AG04449 (cell line): ENCODE measurements around the gene EVA1C.

Experiments
- CTCF ChIA-PET: fragments of 350-600 bp; formaldehyde crosslinking; extraction: SDS; loops from one replicate; lab custom pipeline; 2021; ENCODE audit warnings: antibody characterized with exemption; lab: Yijun Ruan, JAX
- POLR2A ChIA-PET: fragments of 400-600, 350-600 bp; formaldehyde crosslinking; extraction: SDS; loops from one replicate; lab custom pipeline; 2020; ENCODE audit warnings: antibody characterized with exemption, inconsistent platforms; lab: Yijun Ruan, JAX
- DNase-seq: peaks from one replicate; pipeline ENCODE4 v3.0.0-alpha.2; 2010; ENCODE audit warnings: low read depth, low spot score
- H3K4me3 ChIP-seq: 2 replicates; pipeline ENCODE4 v1.5.1; 2011; ENCODE audit warnings: low read depth, mild to moderate bottlenecking, control low read depth, low read length
- TF ChIP-seq, protein P1 (sequence below): IDR thresholded peaks from one replicate; pipeline ENCODE4 v1.5.1; 2011; ENCODE audit warnings: mild to moderate bottlenecking, moderate library complexity, low read length, control low read depth, inconsistent platforms; ENCODE audit not compliant: insufficient read depth; ENCODE audit errors: missing control alignments

EVA1C gene

DNA sequence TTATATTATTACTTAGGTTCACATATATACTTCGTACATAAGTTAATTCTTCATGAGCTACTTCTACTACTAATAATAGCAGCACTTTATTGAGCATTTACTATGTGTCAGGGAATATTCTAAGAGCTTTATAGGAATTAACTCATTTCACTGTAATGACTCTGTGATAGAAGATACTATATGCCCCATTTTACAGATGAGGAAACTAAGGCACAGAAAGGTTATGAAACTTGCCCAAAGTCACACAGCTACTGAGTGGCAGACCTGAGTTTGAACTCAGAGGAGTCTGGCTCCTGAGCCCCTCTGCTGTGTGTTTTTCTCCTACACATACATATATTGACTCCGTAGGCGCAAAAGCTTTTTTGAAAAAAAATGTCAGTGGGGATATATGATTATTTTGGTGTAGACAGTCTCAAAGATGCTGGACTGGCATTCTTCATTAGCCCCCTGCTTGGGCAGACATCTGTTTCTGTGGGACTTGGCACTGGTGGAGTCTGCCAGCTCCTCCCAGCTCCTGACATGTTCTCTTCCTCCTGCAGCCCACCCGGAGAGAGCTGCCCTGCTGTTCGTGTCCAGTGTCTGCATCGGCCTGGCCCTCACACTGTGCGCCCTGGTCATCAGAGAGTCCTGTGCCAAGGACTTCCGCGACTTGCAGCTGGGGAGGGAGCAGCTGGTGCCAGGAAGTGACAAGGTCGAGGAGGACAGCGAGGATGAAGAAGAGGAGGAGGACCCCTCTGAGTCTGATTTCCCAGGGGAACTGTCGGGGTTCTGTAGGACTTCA lies 102.0 kb downstream of the EVA1C start:
- TF ChIP-seq, protein P1, sequence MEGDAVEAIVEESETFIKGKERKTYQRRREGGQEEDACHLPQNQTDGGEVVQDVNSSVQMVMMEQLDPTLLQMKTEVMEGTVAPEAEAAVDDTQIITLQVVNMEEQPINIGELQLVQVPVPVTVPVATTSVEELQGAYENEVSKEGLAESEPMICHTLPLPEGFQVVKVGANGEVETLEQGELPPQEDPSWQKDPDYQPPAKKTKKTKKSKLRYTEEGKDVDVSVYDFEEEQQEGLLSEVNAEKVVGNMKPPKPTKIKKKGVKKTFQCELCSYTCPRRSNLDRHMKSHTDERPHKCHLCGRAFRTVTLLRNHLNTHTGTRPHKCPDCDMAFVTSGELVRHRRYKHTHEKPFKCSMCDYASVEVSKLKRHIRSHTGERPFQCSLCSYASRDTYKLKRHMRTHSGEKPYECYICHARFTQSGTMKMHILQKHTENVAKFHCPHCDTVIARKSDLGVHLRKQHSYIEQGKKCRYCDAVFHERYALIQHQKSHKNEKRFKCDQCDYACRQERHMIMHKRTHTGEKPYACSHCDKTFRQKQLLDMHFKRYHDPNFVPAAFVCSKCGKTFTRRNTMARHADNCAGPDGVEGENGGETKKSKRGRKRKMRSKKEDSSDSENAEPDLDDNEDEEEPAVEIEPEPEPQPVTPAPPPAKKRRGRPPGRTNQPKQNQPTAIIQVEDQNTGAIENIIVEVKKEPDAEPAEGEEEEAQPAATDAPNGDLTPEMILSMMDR, result no peak
- CTCF ChIA-PET, result interaction anchor here (0.9 to 1.3 kb wide), 2 partner anchors 8 to 55 kb away, joined by 4 read pairs; no protein-coding TSS in a partner anchor
- H3K4me3 ChIP-seq, result no peak overlapping the region
- DNase-seq, result no peak
- POLR2A ChIA-PET, result interaction anchor here (0.6 kb wide), 2 partner anchors 39 to 927 kb away, joined by 3 to 4 read pairs; no protein-coding TSS in a partner anchor

DNA sequence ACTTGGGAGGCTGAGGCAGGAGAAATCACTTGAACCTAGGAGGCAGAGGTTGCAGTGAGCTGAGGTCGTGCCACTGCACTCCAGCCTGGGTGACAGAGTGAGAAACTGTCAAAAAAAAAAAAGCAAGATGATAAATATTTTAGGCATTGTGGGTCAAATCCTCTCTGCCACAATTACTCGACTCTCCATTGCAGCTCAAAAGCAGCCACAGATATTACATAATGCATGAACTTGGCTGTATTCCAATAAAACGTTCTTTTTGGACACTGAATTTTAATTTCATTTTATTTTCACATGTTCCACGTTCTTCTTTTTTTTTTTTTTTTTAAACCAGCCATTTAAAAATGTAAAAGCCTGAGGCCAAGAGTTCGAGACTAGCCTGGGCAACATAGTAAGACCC lies 103.4 kb downstream of the EVA1C start:
- DNase-seq, result no peak
- POLR2A ChIA-PET, result no interaction called here

DNA sequence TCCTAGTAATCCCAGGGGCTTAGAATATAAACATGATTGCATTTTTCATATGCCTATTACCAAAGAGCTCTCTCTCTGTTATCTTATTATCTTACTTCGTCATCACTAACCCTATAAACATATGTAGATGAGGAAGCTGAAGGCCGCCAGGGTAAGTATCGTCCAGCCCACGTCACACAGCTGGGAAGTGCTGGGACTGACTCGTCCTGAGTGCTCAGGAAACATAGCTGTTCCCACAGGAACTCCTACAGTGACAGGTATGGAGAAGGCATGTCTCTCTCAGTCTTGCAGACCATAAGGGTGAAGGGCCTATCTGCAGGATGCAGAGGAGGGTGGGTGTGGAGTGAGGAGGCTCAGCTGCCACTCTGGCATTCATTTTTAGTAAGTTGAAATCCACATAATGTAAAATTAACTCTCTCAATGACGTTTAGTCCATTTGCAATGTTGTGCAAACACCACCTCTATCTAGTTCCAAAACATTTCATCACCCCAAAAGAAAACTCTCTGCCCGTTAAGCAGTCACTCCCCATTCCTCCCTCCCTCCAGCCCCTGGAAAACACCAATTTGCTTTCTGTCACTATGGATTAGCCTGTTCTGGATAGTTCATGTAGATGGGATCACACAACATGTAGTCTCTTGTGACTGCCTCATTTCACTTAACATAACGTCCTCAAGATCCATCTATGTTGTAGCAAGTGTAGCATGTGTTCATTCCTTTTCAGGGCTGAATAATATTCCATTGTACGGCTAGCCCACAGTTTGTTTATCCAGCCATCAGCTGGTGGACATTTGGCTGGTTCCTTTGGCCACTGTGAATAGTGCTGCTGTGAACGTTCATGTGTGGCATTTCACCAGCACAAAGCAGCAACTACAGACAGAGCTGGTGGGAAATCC lies 104.5 kb downstream of the EVA1C start:
- no peak overlapping the region for H3K4me3 ChIP-seq
- CTCF ChIA-PET, result interaction anchor here (0.8 to 1.9 kb wide), 3 partner anchors 11 to 115 kb away, joined by 3 to 6 read pairs (median 3); no protein-coding TSS in a partner anchor
- POLR2A ChIA-PET, result no interaction called here
- DNase-seq, result peak; percentile 88
- TF ChIP-seq, protein P1, result no peak

More for the DNA sequence above, 103.4 kb downstream of the EVA1C start:
- H3K4me3 ChIP-seq, result no peak overlapping the region
- TF ChIP-seq, protein P1, result no peak
- CTCF ChIA-PET, result interaction anchor here (0.9 to 1.9 kb wide), 4 partner anchors 9 to 104 kb away, joined by 3 to 6 read pairs (median 4); no protein-coding TSS in a partner anchor

DNA sequence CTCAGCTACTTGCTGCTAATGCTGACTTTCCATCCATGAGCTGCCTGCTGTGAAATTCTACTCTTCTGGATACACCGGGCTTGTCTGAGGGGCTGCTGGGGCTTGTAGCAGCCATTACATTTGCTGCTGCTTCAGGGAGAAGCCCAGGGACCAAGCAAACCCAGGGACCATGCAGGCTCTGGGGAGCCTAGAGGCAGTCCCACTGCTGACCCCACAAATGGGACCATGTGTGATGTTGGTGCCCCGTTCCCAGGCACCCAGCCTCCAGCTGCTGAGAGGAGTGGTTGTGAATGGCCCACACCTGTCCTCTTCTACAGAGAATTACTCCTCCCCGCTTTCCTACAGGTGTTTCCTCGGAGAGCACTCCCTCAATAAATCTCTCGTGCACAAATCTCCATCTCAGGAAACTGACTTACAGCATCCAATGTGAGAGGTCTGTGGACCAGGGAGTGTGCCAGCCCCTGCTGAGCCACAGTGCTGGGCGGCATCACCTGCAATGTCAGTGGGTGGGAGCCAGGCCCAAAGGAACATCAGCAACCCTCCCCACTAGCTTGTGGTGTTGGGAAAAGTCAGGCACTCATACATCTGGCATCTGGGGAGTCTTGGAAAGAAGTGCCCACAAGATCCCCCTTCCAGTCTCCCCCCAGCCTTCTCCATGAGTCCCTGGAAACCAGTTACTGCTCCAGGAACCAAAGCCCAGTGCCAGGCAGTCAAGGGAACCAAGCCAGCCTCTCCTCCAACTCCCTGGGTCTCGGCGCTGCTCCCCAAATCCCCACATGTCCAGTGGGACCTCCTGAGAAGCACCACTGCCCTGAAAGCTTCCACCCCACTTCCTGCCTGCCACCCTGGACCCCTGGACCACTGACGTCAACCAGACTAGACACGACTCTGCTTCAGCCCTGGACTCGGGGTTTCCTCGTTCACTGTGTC lies 107.7 kb downstream of the EVA1C start:
- ChIA-PET CTCF (interaction anchor here (0.6 to 1.0 kb wide), 2 partner anchors 49 to 117 kb away, joined by 3 to 4 read pairs; no protein-coding TSS in a partner anchor), POLR2A (interaction anchor here (1.1 to 2.2 kb wide), 2 partner anchors 26 to 45 kb away, joined by 4 to 6 read pairs; no protein-coding TSS in a partner anchor)
- TF ChIP-seq, protein P1, result no peak

DNA sequence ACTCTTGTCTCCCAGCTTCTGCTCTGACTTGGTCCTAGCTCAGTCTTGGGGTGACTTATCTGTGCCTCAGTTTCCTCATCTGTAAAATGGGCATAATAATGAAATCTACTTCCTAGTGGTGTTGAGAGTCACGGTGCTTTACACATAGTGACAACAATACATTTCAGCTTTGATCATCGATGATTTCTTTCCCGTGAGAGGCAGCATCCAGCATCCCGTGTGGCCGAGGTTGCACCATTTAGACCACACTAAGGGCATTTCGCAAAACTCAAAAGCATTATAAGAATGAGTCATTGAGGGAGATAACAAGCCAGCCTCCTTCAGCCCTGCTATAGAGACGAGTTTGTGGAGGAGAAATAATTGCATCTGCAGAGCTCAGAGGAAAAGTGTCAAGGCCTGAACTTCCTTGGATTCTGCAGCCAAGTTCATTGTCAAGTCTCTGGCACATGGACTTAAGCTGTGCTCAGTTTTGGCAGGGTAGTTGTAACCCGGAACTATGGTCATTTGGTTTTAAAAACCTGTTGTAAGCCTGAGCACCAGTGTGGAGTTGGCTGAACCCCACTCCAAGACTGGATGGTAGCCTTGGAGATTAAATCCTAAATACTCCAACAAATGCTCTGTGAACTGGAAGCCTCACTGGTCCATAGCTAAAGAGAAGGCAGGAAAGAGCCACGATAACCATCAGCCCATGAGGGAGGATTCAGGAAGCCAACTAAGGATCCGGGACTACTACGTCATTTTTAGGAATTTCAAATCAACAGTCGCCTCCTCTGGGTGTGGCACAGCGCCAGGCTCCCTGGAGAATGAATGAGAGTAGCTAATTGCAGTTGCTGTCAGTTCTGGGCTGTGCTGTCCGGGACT lies 108.6 kb downstream of the EVA1C start:
- H3K4me3 ChIP-seq, result no peak overlapping the region
- POLR2A ChIA-PET, result interaction anchor here (0.6 to 2.2 kb wide), 3 partner anchors 27 to 95 kb away, joined by 3 to 6 read pairs (median 4); no protein-coding TSS in a partner anchor
- TF ChIP-seq, protein P1, result no peak
- CTCF ChIA-PET, result interaction anchor here (0.6 to 1.2 kb wide), 3 partner anchors 29 to 118 kb away, joined by 3 to 4 read pairs (median 3); no protein-coding TSS in a partner anchor
- peak; percentile 84 for DNase-seq

More for the DNA sequence above, 107.7 kb downstream of the EVA1C start:
- no peak for DNase-seq
- H3K4me3 ChIP-seq, result no peak overlapping the region
